ENCODE measurements around the gene EPG5. TPM values are rescaled to one million over a fixed set of nuclear protein-coding genes. Genes with fewer than 3 reads are reported as not detected.

The EPG5 gene
- total and polyA plus RNA-seq, 2 donors from 2014 or later, result 4.8 to 32.5 TPM

DNA sequence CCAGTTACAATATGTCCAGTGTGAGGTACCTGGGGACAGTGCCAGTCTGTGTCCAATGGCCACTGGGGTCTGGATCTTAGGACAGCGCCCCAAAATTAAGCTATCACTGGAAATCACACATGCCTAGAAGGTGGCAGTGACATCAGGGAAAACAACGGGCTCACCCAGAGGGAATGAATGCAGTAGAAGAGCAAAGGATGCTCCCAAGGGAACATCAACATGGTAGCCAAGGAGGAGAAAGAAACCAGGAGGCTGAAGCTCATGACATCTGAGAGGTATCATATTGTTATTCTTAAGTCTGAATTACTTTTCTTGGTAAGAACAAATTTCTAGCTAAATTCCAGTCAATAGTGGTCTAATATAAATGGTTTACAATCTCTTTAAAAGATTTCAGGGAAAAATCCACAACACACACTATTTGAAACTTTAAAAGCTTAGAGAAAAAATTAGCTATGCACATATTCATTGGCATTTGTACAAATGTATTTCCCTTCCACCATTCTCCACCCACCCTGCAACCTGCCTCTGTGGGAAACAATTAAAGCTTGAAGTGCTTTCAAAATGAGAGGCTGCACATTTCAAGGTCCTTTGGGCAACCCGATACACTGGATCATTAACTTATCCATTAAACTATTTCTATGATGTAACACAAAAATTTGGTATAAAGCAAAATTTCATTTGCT lies 86.1 kb downstream of the EPG5 start:
- Histone ChIP-seq H3K4me1 (ENCODE audit: control insufficient read depth in 2 of 3, insufficient read depth in 2 of 3, low read depth in 1 of 3, low read length in 3 of 3) (peaks cover 0 to 2% (median 0%) of the 10 kb centered on the region in 3 donors), H3K4me3 (ENCODE audit: low read length in 3 of 3) (no peak overlapping the region), H3K27me3 (ENCODE audit: control insufficient read depth, insufficient read depth, low read length) (no peaks in the 10 kb centered on the region), H3K27ac (ENCODE audit: low read depth in 2 of 2, low read length in 2 of 2) (no peak overlapping the region), H3K9ac (ENCODE audit: low read length in 3 of 3) (no peak overlapping the region), H3K9me3 (ENCODE audit: control insufficient read depth in 2 of 3, insufficient read depth in 1 of 3, low read length in 3 of 3) (no peaks in the 10 kb centered on the region), H3K36me3 (ENCODE audit: control insufficient read depth in 2 of 3, insufficient read depth in 3 of 3, low read length in 3 of 3) (peaks cover 4 to 30% (median 15%) of the 10 kb centered on the region in 3 donors)
- no peak for FAIRE-seq
- TF ChIP-seq, protein P1, sequence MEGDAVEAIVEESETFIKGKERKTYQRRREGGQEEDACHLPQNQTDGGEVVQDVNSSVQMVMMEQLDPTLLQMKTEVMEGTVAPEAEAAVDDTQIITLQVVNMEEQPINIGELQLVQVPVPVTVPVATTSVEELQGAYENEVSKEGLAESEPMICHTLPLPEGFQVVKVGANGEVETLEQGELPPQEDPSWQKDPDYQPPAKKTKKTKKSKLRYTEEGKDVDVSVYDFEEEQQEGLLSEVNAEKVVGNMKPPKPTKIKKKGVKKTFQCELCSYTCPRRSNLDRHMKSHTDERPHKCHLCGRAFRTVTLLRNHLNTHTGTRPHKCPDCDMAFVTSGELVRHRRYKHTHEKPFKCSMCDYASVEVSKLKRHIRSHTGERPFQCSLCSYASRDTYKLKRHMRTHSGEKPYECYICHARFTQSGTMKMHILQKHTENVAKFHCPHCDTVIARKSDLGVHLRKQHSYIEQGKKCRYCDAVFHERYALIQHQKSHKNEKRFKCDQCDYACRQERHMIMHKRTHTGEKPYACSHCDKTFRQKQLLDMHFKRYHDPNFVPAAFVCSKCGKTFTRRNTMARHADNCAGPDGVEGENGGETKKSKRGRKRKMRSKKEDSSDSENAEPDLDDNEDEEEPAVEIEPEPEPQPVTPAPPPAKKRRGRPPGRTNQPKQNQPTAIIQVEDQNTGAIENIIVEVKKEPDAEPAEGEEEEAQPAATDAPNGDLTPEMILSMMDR (IDR thresholded peaks at IDR 0.05; ENCODE audit: borderline replicate concordance, extremely low read depth, insufficient read depth), result no peak
- intact Hi-C loops (cut with DNase I), result no loop called here
- no peak for DNase-seq

DNA sequence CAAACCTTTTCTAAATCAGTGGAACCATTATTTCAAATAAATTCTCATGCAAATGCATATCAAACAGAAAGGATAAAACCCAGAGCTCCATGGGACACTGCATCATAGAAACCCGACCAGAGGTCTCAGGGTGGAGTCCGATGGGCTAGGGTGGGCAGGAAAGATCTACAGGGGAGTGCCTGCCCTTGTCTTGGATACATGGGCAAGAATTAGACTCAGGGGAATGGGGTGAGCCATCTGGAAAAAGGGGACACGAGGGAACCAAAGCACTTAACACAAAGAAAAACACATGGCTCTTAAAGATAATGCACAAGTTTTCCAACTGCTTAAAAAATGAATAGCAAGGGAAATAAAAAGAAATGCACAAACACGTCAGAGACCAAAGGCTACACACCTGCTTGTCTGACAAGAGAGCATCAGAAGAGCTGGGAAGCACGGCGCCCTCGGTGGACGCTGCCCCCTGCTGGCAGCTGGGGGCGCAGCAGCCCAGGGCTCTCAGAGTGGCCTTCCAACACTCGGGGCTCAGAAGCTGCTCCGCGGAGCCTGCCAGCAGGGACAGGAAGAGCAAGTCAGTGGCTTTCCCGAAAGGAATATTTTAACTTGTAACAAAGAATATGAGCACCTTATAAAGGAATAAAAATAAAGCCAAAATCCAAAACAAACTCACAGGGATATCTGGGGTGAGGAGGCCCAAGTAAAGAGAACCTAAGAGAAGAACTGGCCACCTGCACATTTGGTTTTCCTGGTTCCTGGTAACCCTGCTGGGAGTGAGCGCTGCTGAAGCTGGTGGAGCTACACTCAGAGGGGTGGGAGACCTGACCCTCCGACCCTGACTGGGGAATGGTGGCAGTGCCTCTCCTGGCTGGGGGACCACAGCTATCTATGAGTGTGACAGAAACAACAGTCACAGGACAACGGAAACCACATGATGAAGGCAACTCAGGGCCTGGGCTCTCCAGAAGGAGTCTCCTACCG lies 87.2 kb downstream of the EPG5 start:
- TF ChIP-seq, protein P1 (IDR thresholded peaks at IDR 0.05; ENCODE audit: borderline replicate concordance, extremely low read depth, insufficient read depth), result peak; percentile 95
- Histone ChIP-seq H3K27ac (ENCODE audit: low read depth in 2 of 2, low read length in 2 of 2) (no peak overlapping the region), H3K36me3 (ENCODE audit: control insufficient read depth in 2 of 3, insufficient read depth in 3 of 3, low read length in 3 of 3) (peaks cover 7 to 32% (median 17%) of the 10 kb centered on the region in 3 donors), H3K4me3 (ENCODE audit: low read length in 3 of 3) (no peak overlapping the region), H3K9ac (ENCODE audit: low read length in 3 of 3) (no peak overlapping the region), H3K9me3 (ENCODE audit: control insufficient read depth in 2 of 3, insufficient read depth in 1 of 3, low read length in 3 of 3) (no peaks in the 10 kb centered on the region), H3K4me1 (ENCODE audit: control insufficient read depth in 2 of 3, insufficient read depth in 2 of 3, low read depth in 1 of 3, low read length in 3 of 3) (peaks cover 0 to 2% (median 0%) of the 10 kb centered on the region in 3 donors), H3K27me3 (ENCODE audit: control insufficient read depth, insufficient read depth, low read length) (no peaks in the 10 kb centered on the region)
- FAIRE-seq (no peak), DNase-seq (peak; percentile 75 to 88 (median 84))
- intact Hi-C loops (cut with DNase I), result no loop called here

DNA sequence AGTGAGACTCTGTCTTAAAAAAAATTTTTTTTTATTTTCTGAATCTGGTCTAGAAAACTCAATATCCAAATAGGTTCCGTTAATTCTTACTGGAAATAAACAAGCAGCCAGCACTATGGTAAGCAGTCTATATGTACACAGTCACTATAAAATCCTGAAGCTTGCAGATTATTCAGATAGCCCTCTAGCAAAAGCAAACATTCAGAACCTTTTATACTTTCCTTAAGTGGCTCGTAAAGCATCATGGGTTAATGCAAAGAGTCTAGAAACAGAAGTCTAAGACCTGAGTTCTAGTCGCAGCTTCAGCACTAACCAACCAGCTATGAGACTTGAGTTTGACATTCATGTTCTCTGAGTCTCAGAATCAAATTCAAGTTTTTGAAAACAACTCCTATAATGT lies 89.7 kb downstream of the EPG5 start:
- TF ChIP-seq, protein P1 (IDR thresholded peaks at IDR 0.05; ENCODE audit: borderline replicate concordance, extremely low read depth, insufficient read depth), result no peak
- no peak overlapping the region for H3K4me3 ChIP-seq (ENCODE audit: low read length in 3 of 3)
- intact Hi-C loops (cut with DNase I), result no loop called here
- no peak overlapping the region for H3K9ac ChIP-seq (ENCODE audit: low read length in 3 of 3)
- H3K27me3 ChIP-seq (ENCODE audit: control insufficient read depth, insufficient read depth, low read length), result no peaks in the 10 kb centered on the region
- no peaks in the 10 kb centered on the region for H3K9me3 ChIP-seq (ENCODE audit: control insufficient read depth in 2 of 3, insufficient read depth in 1 of 3, low read length in 3 of 3)
- no peak for DNase-seq
- H3K27ac ChIP-seq (ENCODE audit: low read depth in 2 of 2, low read length in 2 of 2), result no peak overlapping the region
- peaks cover 7 to 32% (median 14%) of the 10 kb centered on the region in 3 donors for H3K36me3 ChIP-seq (ENCODE audit: control insufficient read depth in 2 of 3, insufficient read depth in 3 of 3, low read length in 3 of 3)
- FAIRE-seq, result no peak
- peaks cover 0 to 2% (median 0%) of the 10 kb centered on the region in 3 donors for H3K4me1 ChIP-seq (ENCODE audit: control insufficient read depth in 2 of 3, insufficient read depth in 2 of 3, low read depth in 1 of 3, low read length in 3 of 3)

Measured in kidney (tissue), 14 donors.